Left ventricle myocardium inferior (tissue), 1 donor: ENCODE data around the gene POLR1G. TPM values are rescaled to one million over a fixed set of nuclear protein-coding genes. Genes with fewer than 3 reads are reported as not detected.

Source experiments
- DNase-seq: peaks from one replicate; pipeline ENCODE4 v3.0.0-alpha.2; 2020
- H3K27ac ChIP-seq: fragments of 200-600 bp; replicated peaks from 2 replicates; pipeline ENCODE4 v1.8.0; 2021
- H3K27me3 ChIP-seq: fragments of 200-600 bp; 2 replicates; pipeline ENCODE4 v1.8.0; 2021; ENCODE audit warnings: low read depth
- H3K36me3 ChIP-seq: fragments of 200-600 bp; 2 replicates; pipeline ENCODE4 v1.8.0; 2021
- H3K4me1 ChIP-seq: fragments of 200-600 bp; 2 replicates; pipeline ENCODE4 v1.8.0; 2021
- H3K4me3 ChIP-seq: fragments of 200-600 bp; 2 replicates; pipeline ENCODE4 v1.8.0; 2021; ENCODE audit warnings: mild to moderate bottlenecking, moderate library complexity
- H3K9me3 ChIP-seq: fragments of 200-600 bp; replicated peaks from 2 replicates; pipeline ENCODE4 v1.8.0; 2021
- CTCF ChIP-seq: fragments of 200-600 bp; IDR thresholded peaks from 2 replicates; pipeline ENCODE4 v1.8.0; 2021; ENCODE audit warnings: antibody characterized with exemption, mild to moderate bottlenecking, borderline replicate concordance
- intact Hi-C: fragments of 100-400 bp; cut with micrococcal nuclease; formaldehyde crosslinking; loops from one replicate; pipeline ENCODE4 v1.11.0; 2022
- total RNA-seq: library from RNA; stranded (reverse); fragmentation: NEBNext Ultra II Directional; extraction: Animal tissue kit (Norgen Biotek cat#: 25700); gene quantifications from one replicate; pipeline ENCODE4 v1.2.1, GENCODE V29; 2021
- donor health status: DM: no; HTN: yes; CAD: no; lungs with severe emphysema.

Gene POLR1G
- total RNA-seq, 1 donor from 2014 or later: 5.2 TPM

GRCh38 chr19:45413497-45413896, 7.1 kb downstream of the POLR1G start:
- no peak for DNase-seq
- no peak for TF ChIP-seq CTCF
- Histone ChIP-seq H3K4me1 (peaks cover 31% of the 10 kb centered on the region), H3K4me3 (no peak overlapping the region), H3K27ac (peak overlapping the region; percentile 45), H3K27me3 (no peaks in the 10 kb centered on the region), H3K36me3 (peaks cover 54% of the 10 kb centered on the region), H3K9me3 (no peaks in the 10 kb centered on the region)
- intact Hi-C loops: no loop called here

GRCh38 chr19:45414468-45414867, 8.0 kb downstream of the POLR1G start:
- Histone ChIP-seq H3K4me1 (peaks cover 31% of the 10 kb centered on the region), H3K36me3 (peaks cover 64% of the 10 kb centered on the region), H3K27ac (peak overlapping the region; percentile 45), H3K27me3 (no peaks in the 10 kb centered on the region), H3K4me3 (no peak overlapping the region), H3K9me3 (no peaks in the 10 kb centered on the region)
- no peak for DNase-seq
- intact Hi-C loops: no loop called here
- no peak for TF ChIP-seq CTCF

DNA sequence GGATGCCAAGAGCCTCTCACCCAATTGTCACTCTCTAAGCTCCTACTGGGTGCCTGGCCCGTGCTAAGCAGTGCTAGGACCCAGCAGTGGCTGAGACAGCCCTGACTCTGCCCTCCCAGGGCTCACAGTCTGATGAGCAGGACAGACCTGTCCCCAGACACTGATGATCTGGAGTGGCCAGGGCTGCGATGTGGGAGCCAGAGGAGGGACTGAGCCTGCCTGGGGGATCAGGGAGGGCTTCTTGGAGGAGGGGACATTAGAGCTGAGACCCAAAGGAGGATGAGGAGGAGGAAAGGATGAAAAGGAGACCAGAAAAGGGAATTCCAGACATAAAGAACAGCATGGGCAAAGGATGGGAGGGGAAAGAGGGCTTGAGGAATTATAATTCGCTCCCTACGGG, 10.7 kb downstream of the POLR1G start:
- Histone ChIP-seq H3K4me3 (no peak overlapping the region), H3K27ac (peak overlapping the region; percentile 73), H3K27me3 (no peaks in the 10 kb centered on the region), H3K9me3 (no peaks in the 10 kb centered on the region), H3K36me3 (peaks cover 77% of the 10 kb centered on the region), H3K4me1 (peaks cover 33% of the 10 kb centered on the region)
- DNase-seq: no peak
- TF ChIP-seq CTCF: no peak
- intact Hi-C loops: no loop called here

- DNase-seq: no peak
- Histone ChIP-seq H3K36me3 (peaks cover 62% of the 10 kb centered on the region), H3K27ac (no peak overlapping the region), H3K4me3 (no peak overlapping the region), H3K27me3 (no peaks in the 10 kb centered on the region), H3K9me3 (no peaks in the 10 kb centered on the region), H3K4me1 (peaks cover 44% of the 10 kb centered on the region)
- TF ChIP-seq CTCF: no peak
- intact Hi-C loops: no loop called here
Observed at GRCh38 chr19:45418802-45419201, 12.4 kb downstream of the POLR1G start.

- H3K27me3 ChIP-seq: no peaks in the 10 kb centered on the region
- intact Hi-C loops: no loop called here
- H3K4me3 ChIP-seq: no peak overlapping the region
- H3K36me3 ChIP-seq: peaks cover 56% of the 10 kb centered on the region
- no peaks in the 10 kb centered on the region for H3K9me3 ChIP-seq
- H3K27ac ChIP-seq: no peak overlapping the region
- DNase-seq: no peak
- peaks cover 45% of the 10 kb centered on the region for H3K4me1 ChIP-seq
- TF ChIP-seq CTCF: no peak
Observed at GRCh38 chr19:45419396-45419795, 13.0 kb downstream of the POLR1G start.

DNA sequence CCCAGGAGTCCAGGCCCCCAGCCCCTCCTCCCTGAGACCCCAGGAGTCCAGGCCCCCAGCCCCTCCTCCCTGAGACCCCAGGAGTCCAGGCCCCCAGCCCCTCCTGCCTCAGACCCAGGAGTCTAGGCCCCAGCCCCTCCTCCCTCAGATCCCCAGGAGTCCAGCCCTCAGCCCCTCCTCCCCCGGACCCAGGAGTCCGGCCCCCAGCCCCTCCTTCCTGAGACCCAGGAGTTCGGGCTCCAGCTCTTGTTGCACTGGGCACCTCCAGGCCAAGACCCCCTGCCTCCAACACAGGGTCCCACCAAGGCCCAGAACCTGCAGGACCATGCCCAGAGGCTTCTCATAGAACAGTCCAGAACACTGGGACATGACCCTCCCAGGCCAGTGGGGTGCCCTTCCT, 13.5 kb downstream of the POLR1G start:
- Histone ChIP-seq H3K4me1 (peaks cover 50% of the 10 kb centered on the region), H3K9me3 (no peaks in the 10 kb centered on the region), H3K27ac (no peak overlapping the region), H3K27me3 (no peaks in the 10 kb centered on the region), H3K36me3 (peaks cover 51% of the 10 kb centered on the region), H3K4me3 (no peak overlapping the region)
- TF ChIP-seq CTCF: no peak
- intact Hi-C loops: no loop called here
- DNase-seq: no peak
